Measurements from ENCODE around the gene MTM1.

The MTM1 gene

DNA sequence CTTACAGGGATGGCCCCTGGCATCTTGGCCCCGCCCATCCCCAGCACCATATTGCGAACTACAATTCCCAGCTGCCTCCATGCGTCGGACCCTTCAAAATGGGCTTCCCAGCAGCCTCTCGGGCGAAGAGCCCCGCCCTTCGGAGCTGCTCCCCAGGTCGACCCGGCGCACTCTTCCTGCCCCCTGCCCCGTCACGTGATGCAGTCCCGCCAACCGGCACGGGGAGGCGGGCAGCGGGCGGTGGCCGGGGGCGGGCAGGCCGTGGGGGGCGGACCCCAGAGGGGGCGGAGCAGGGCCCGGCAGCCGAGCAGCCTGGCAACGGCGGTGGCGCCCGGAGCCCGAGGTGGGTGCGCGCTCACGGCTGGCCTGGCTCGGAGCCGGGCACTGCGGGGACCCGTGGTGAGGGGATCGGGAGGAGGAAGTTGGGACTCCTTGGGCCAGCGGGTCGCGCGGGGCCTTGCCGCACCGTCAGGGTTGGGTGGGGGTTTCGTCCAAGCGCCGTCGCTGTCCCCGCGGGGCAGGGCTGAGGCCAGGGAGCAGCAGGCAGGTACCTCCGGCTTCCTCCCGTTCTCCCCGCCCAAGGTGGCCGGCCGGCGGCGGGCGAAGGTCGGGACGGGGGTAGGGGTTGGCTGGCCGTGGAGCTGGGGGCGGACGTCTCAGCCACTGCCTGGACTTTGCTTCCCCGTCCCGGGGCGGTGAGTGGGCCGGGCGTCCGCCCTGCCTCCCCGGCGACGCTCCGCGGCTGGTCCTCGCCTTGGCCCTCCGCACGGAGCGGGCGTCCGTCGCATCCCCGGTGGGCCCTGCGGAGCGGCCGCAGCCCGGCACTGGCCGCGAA lies at the start of gene MTM1:
TSS of gene MTM1 (plus strand) at position 302 of the 835 bp plus-strand sequence. CDS start 23,994 bp downstream, outside the sequence.
- DNase-seq (ENCODE audit: low read depth in 2 of 2): peak; percentile 84 to 89

DNA sequence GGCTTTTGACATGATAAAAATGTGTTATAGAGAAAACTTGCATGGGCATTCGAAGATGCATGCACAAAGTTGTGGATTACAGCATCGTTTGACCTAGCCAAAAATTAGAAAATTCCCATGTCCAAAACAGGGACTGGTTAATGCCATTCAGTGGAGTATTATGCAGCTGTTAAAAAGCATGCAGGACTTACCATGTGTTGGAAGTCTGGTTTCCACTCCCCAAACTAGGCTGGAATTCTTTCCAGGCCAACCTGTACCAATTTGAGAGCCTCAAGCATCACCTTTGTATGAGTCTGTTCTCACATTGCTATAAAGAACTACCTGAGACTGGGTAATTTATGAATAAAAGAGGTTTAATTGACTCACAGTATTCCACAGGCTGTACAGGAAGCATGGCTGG lies 45.9 kb upstream of the MTM1 start:
- DNase-seq (ENCODE audit: low read depth in 2 of 2): no peak

DNA sequence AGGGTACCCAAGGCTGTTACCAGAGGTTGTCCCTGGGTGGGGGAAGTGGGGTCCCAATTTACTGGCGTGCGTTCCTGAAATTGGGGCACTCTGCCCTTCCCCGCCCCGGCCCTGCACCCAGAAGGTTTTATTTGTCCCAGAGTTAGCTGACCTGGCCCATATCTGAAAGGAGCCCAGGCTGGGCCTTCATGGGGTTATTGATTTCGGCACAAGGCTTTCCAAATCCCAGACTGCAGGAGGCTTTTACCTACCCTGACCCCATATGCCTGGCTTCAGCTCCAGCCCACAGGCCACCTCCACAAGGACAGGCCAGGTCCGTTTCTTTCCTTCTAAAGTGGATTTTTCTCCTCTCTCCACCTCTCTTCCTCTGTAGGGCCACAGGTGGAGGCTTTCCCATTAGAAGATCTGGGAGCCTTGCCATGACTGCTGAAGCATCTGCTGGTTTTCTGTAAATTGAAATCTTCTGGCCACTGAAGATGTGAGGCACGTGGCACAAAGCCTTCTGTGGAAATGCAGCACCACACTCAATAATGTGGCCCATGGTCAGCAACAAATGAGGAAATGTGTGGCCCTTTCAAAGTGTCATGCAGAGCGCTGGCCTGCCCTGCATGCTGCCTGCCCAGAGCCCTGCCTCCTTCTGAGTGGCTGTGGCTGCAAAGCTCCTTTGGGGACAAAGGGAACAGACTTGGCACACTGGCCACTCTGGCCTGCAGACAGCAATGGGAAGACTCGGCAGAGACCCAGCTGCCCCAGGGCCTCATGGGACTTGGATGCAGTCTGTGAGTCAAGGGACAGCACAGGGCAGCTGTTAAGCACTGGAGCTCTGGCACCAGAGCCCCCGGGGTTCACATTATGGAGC lies 43.1 kb upstream of the MTM1 start:
- DNase-seq (ENCODE audit: low read depth in 2 of 2): no peak

DNA sequence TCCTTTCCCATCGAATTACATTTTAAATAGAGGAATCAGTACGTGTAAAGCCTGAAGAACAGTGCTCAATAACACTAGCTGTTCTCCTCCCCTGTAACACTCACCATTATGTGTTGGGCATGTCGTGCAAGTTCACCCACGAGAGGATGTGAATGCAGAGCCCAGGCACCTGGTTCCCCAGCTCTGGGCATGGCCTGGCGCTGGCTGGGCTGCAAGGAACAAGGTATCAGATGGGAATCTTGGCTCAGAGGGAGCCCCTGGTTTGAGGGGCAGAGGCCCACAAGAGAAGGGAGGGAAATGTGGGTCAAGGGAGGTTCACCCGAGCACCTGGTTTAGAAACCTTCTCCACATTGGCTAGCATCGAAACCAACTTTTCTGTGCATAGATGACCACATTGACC lies 41.7 kb upstream of the MTM1 start:
- DNase-seq (ENCODE audit: low read depth in 2 of 2): no peak

DNA sequence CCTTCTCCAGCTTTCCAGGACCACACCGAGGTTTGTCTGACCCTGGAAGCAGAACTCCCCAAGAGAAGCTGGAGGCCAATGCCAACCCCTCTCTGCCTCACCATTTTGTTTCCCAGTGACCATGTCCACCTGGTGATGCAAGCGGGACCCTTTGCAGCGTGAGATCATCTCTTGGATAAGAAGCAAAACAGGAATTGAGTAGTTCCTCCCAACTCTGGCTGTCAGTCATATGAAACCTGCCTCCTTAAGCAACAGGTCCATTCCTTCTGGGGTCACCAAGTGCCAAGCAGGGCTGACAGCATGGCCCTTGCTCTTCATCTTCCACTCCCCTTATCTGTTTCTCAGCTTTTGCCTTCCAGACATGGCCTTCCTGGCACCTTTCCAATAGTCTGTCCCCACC lies 41.3 kb upstream of the MTM1 start:
- no peak for DNase-seq (ENCODE audit: low read depth in 2 of 2)

DNA sequence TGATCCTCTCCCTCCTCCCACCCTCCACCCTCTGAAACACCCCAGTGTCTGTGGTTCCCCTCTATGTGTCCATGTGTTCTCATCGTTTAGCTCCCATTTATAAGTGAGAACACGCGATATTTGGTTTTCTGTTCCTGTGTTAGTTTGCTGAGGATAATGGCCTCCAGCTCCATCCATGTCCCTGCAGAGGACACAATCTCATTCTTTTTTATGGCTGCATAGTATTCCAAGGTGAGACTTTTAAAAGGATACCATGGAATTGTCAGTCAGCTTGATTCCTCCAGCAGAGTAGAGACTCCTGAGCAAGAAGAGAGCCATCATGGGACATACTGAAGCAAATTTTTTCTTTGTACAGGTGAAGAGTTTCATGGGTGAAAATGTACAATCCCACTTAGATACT lies 38.8 kb upstream of the MTM1 start:
- no peak for DNase-seq (ENCODE audit: low read depth in 2 of 2)

DNA sequence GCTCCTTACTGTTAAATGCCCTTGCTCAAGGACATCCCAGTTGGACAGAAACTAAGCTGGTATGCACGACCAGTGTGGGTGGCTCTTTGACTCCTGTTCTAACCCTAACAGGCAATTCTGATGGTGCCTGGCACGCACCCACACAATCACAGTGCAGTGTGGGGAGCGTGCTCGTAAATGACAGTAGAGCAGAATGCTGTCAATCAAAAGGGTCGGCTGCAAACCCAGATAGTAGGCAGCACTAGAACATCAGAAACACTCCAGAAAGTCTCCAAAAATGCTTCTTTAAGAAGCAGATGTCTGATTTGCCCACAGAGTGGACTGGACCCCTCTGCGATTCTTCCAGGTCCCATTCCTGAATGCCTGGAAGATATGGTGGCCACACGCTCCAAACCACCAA lies 37.6 kb upstream of the MTM1 start:
- DNase-seq (ENCODE audit: low read depth in 2 of 2): no peak

DNA sequence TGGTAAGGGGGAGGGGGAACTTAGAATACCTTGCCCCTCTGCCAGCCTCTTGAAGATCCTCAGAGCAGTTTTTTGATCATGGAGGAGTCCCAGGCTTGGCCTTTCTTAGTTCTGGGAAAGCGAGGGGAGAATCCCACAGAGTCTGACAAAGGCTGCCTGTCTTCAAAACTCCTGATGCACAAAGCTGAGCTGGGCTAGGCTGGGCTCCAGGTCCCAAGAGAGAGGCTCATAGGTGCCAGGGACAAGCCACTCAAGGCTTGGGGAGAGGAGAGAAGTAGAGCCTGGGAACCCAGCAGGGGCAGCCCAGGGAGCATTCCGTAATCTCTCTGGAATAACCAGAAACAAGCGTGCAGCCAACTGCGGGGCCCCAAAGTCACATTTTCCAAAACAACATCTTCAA lies 37.0 kb upstream of the MTM1 start:
- DNase-seq (ENCODE audit: low read depth in 2 of 2): no peak

DNA sequence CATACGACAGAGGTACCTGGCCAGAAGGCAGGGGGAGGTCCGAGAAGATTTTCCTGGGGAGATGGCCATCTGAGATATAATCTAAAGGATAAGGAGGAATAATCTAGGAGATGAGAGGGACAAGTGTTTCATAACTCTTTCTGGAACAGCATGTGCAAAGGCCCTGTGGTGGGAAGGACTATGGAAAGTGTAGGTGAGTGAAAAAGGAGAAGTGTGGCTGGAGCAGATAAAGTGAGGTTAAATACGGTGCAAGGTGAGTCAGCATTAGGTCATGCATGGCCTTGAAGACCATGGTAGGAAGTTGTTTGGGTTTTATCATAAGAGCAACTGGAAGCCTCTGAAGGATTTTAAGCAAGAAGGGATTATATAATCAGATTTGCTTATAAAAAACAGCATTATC lies 34.6 kb upstream of the MTM1 start:
- no peak for DNase-seq (ENCODE audit: low read depth in 2 of 2)

DNA sequence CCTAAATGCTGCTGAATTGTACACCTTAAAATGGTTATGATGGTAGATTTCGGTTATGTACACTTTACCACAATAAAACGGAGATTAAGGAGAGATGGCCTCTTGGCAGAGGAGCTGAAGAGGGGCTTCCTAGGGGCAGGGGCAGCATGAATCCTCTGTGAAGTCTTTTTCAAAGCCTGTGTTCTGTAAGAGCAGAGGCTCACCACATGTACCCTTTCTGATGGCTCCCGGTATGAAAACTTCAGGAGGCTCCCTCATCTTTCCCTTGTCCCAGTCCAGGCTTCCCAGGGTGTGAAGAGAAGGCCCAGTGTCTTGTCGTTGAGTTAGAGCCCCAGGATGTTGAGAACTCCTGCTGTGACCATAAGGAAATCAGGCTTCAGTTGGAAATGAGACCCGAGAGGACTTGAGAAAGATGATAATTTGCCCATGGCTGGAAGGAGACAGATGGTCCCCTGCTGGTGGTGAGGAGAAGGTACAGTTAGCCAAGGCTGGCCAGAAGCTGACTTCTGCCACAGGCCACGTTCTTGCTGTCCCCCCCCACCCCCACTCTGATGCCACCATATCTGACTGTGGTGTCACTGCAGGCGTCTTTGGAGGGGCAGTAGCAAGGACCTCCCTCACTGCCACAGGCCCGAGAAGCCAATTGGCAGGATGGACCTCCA lies 31.8 kb upstream of the MTM1 start:
- DNase-seq (ENCODE audit: low read depth in 2 of 2): no peak

DNA sequence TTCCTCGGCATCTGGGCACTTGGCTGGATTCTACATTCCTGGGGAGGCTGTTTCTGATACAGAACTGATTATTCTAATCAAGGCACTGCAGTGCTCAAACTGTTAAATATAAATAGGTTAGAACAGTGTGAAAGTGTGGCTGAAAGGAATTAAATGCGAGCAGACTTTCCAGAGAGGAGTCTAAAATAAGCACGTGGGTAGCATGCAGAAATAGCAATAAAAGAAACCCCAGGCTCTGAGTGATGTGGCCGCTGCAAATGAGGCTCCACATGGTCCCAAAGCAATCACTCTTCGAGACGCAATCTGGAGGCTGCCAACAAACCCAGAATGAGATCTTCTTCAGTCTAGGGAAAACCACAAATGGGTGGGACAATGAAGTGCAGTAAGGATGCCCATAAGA lies 30.6 kb upstream of the MTM1 start:
- DNase-seq (ENCODE audit: low read depth in 2 of 2): no peak

DNA sequence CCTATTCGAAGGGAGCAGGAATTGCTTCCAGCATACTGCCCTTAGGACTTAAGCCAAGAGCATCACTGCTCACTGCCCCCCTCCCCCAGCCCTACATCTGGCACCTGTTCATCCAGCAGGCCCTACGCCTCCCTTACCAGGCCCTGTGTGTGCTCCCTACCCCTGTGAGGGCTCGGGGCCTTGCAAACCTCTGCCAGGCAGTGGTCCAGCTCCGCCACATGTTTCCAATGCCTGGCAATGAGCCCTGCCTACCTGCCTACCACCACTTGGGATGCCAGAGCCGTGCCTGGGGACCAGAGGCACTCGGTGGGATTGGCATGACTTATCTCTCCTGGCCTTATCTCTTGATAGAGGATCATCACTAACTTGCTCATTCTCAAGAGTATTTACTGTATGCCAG lies 27.5 kb upstream of the MTM1 start:
- DNase-seq (ENCODE audit: low read depth in 2 of 2): no peak

DNA sequence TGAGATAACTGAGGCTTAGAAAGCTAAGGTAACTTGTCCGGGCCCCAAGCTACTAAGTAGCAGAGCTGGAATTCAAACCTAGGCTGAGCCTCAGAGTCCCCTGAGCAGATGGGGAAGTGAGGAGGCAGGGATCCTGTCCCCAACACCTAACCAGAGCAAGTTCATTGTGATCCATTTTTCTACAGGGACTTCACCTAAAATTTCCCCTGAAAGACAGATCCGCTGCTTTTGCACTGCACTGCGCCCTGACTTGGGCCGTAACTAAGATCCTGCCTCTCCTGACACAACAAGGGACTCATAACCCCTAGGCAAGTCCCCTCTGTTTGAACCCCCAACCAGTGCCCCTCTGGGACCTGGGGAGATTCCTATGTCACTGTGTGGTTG lies 25.6 kb upstream of the MTM1 start:
- no peak for DNase-seq (ENCODE audit: low read depth in 2 of 2)

DNA sequence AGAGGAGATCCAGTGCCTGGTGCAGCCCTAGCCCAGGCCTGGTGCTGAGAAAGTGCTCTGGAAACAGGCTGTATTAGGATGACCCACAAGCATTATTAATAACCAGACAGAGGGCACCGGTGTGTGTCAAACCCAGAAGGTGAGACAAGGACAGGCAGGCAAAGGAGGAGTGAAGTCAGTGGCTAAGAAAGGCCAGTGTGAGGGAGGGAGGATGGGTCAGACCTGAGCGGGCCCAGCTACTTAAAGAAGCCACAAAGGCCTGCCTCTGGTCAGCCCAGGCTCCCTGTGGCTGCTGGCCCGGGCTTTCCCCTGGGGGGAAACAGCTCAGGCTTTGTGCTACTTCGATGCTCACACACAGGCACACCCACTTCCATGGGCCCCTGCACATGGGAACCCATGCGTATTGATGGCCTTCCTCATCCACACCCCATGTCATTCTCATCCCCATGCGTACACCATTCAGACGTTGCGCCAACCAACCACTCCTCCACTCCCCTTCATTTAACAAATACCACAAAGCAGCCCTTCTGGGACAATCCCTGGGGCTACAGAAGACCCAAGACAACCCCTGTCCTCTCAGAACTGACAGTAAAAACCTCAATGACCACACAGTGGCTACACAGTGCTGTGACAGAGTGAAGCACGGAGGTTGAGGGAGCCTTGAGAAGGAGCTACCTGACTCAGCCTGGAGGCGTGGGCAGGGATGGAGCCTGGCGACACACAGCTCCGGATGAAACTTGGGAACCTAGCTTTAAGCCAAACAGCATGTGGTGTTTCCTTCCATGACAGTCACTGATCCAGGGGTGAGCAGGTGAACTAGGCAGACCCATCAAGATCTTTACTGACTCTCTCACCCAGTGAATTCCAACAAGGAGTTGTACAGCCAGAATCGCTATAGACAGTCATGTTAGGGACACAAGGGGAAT lies 24.9 kb upstream of the MTM1 start:
- DNase-seq (ENCODE audit: low read depth in 2 of 2): no peak

DNA sequence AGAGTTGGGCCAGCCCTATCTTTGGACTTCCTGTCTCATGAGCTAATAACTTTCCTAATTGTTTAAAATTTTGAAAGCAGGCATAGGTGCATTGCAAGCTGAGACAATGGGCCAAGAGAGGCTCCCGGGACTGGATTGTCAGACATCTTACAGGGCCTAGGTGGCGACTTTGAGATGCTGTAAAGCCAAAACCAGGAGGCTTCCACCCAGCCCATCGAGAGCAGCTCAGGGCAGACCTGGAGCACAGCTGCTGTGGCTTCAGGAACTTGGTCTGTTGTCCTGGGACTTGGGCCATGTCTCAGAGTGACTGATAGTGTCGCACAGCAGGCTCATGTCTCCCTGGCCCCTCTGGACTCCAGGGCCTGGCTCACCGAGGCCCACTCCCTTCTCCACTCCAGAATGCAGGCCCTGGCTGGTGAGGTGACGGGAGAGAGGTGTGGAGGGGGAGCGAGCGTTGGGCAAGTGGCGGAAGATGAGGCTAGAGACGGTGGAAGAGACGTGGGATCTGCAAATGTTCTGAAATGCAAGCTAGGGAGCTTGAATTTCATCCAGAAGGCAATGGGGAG lies 24.1 kb upstream of the MTM1 start:
- no peak for DNase-seq (ENCODE audit: low read depth in 2 of 2)

DNA sequence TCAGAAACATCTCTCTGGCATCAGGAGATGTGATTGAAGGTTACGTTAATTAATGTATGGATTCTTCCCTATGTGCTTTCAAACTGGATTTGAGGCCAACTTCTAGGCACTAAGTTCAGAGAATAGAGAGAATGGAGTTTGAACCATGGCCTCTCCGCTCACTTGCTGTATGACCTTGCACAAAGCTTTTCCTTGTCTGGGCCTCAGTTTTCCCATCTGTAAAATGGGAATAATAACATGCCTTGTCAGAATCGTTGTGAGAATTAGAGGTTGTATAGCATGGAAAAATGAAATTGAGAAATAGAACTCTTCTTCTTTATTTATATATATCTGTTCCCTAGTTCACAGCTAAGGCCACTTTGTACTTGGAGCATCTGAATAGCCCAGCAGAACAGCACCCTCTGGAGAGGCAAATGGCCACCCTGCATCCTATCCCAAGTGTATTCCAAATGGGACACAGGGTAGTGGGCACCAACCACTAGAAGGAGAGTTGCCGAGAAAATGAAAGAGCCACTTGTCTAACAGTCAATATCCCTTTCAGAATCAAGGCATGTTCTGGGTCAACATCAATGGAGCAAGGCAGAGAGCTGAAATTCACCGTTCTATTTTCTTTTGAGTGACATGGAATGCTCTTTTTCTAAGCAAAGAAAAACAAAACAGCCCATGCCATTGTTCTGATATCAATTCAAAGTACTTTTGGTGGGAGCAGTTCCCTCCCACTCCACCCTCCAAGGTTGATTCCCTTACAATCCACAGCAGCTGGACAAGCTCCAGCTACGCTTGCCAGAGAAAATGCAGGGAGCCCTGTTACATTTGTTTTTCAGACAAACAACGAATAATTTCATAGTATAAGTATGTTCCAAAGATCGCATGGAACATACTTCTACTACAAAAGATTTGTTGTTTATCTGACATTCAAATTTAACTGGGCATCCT lies 23.3 kb upstream of the MTM1 start:
- DNase-seq (ENCODE audit: low read depth in 2 of 2): no peak

DNA sequence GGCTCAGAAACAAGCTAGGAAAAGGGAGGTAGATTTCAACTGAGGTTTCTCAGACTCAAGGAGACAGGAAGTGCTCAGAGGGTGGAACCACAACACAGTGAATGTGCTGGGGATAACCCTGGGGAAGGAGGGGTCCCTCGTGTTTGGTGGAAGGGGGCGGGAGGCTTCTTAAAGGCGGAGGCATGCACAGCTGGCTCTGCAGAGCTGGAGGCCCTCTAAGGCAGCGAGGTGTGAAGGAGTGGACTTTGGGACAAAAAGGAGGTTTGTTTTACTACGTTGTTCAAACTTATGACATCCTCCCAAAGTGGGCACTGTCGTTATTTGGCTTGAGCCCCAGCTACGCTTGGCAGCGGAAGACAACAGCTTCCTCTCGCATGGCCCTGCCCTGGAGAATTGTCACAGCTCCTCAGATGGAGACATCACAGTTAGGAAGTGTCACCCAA lies 21.7 kb upstream of the MTM1 start:
- DNase-seq (ENCODE audit: low read depth in 2 of 2): no peak

DNA sequence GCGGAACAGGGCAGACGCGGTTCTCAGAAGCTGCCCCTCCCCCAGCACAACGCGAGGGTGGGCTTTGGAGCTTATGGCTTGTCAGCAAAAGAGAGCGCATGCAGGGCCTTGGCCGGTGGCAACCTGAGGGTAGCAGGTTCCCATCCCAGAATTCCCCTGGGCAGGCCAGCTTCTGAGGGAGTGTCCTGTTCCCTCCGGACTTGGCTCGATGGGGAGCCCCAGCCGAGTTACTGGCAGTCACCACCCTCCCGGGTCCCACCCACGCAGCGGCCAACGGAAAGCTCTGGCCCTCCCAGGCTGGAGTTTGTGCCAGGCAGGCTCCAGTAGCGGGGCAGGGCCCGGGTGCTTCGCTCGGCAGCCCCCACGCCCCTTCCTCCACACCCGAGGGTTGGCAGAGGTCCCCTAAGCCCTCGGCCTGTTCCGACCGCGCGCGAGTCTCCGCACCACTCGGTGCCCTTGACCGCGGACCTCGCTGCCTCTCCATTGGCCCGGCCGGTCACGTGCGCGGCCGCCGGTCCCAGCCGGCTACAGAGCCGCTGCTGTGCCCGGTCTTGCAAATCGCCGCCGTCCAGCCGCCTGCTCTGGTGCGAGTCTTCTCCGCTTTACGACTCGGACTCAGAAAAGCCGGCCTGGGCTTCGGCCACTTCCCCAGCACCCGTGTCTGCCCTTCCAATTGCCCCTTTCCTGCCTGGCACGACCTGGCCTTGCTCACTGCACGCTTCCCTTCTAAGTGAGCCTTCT lies 20.9 kb upstream of the MTM1 start:
- no peak for DNase-seq (ENCODE audit: low read depth in 2 of 2)

DNA sequence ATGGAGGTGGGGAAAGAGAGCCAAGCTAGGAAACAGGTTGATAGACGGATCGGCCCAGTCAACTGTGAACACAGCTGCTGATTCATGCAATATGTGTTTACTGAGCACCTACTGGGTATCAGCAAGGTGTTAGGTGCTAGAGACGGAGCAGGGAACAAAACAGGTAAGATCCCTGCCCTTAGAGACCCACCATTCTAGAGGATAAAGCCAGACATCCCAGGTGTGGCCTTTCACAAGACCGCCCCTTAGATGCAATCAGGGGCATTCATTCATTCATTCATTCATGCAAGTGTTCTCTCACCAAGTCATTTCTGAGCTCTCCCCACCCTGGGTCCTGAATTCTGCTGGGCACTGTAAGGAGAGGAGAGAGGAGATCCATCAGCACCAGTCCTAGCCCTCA lies 20.2 kb upstream of the MTM1 start:
- no peak for DNase-seq (ENCODE audit: low read depth in 2 of 2)
